ENCODE data around the gene ATXN2.

DNA sequence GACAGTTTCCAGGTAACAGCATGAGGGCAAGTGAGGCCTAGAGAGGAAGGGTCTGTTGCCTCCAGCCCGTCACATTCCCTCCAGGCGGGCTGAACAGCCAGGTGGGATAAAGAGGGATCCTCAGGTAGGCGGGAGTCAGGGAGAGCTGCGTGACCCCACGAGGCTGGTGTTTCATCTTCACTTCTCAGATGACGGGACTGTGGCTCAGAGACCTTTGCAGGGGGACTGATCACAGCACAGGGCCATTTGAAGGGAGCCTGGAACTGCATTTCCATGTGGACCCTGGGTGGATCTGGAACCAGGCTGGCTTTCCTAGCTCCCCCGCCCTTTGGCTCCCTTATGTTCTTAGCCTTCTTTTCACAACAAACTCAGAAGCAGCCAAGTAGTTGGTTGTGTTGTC lies 156.0 kb downstream of the ATXN2 start:
- TF ChIP-seq CTCF (IDR thresholded peaks at IDR 0.05; ENCODE audit: low read length) (no peak), EZH2 (IDR thresholded peaks at IDR 0.05; ENCODE audit: borderline replicate concordance, low read length) (no peak)
